ENCODE measurements around the gene ABCC6.

The ABCC6 gene

GRCh38 chr16:16109453-16110110 is 113.7 kb downstream of the ABCC6 start:
- TF ChIP-seq ZNF623 (tag by site-specific recombination; IDR thresholded peaks at IDR 0.05) = peak; percentile 98
- no peak for TF ChIP-seq GLIS1 (tag by site-specific recombination; IDR thresholded peaks at IDR 0.05)
- Histone ChIP-seq H3K4me1 (ENCODE audit: control insufficient read depth, insufficient read depth, low read length) (no peaks in the 10 kb centered on the region), H3K27ac (ENCODE audit: extremely low read depth, low read depth, low read length) (no peak overlapping the region), H3K36me3 (ENCODE audit: control insufficient read depth in 2 of 2, insufficient read depth in 1 of 2, low read length in 2 of 2) (peaks cover 13 to 70% of the 10 kb centered on the region in 2 experiments; a peak in 2 of 3 replicates), H3K9me3 (ENCODE audit: control insufficient read depth, insufficient read depth, low read depth, low read length) (no peaks in the 10 kb centered on the region), H3K4me3 (ENCODE audit: low read depth, low read length) (no peak overlapping the region)
- ChIA-PET CTCF (interaction anchor here (0.9 kb wide), 1 partner anchor 13 kb away, joined by 3 read pairs; no protein-coding TSS in a partner anchor), POLR2A (no interaction called here)

GRCh38 chr16:16108759-16109158 is 114.5 kb downstream of the ABCC6 start:
- ChIA-PET POLR2A (no interaction called here), CTCF (interaction anchor here (0.9 kb wide), 1 partner anchor 12 kb away, joined by 3 read pairs; no protein-coding TSS in a partner anchor)
- TF ChIP-seq ZNF394 (tag by site-specific recombination; IDR thresholded peaks at IDR 0.05; ENCODE audit: borderline replicate concordance) (no peak), ZNF549 (tag by site-specific recombination; IDR thresholded peaks at IDR 0.05) (no peak)
- Histone ChIP-seq H3K27ac (ENCODE audit: extremely low read depth, low read depth, low read length) (no peak overlapping the region), H3K36me3 (ENCODE audit: control insufficient read depth in 2 of 2, insufficient read depth in 1 of 2, low read length in 2 of 2) (peaks cover 13 to 70% of the 10 kb centered on the region in 2 experiments; a peak in 2 of 3 replicates), H3K9me3 (ENCODE audit: control insufficient read depth, insufficient read depth, low read depth, low read length) (no peaks in the 10 kb centered on the region), H3K4me1 (ENCODE audit: control insufficient read depth, insufficient read depth, low read length) (no peaks in the 10 kb centered on the region), H3K4me3 (ENCODE audit: low read depth, low read length) (no peak overlapping the region)

- no peak overlapping the region for H3K4me3 ChIP-seq (ENCODE audit: low read depth, low read length)
- H3K27ac ChIP-seq (ENCODE audit: extremely low read depth, low read depth, low read length) = no peak overlapping the region
- H3K4me1 ChIP-seq (ENCODE audit: control insufficient read depth, insufficient read depth, low read length) = no peaks in the 10 kb centered on the region
- CTCF ChIA-PET = no interaction called here
- no peaks in the 10 kb centered on the region for H3K9me3 ChIP-seq (ENCODE audit: control insufficient read depth, insufficient read depth, low read depth, low read length)
- POLR2A ChIA-PET = no interaction called here
- peaks cover 13 to 68% of the 10 kb centered on the region in 2 experiments; a peak in 2 of 3 replicates for H3K36me3 ChIP-seq (ENCODE audit: control insufficient read depth in 2 of 2, insufficient read depth in 1 of 2, low read length in 2 of 2)
- TF ChIP-seq ZBTB20 (tag by site-specific recombination; IDR thresholded peaks at IDR 0.05) (no peak), CTCF (tag by site-specific recombination; IDR thresholded peaks at IDR 0.05) (no peak), KLF1 (tag by site-specific recombination; IDR thresholded peaks at IDR 0.05) (no peak), ZNF692 (tag by site-specific recombination; IDR thresholded peaks at IDR 0.05) (no peak), IKZF3 (tag by site-specific recombination; IDR thresholded peaks at IDR 0.05) (no peak), PRDM10 (tag by site-specific recombination; IDR thresholded peaks at IDR 0.05) (no peak), ZNF510 (tag by site-specific recombination; IDR thresholded peaks at IDR 0.05; ENCODE audit: insufficient replicate concordance) (no peak), ZNF394 (tag by site-specific recombination; IDR thresholded peaks at IDR 0.05; ENCODE audit: borderline replicate concordance) (no peak), HIC1 (tag by site-specific recombination; IDR thresholded peaks at IDR 0.05) (no peak), ZFHX2 (tag by site-specific recombination; conservative IDR thresholded peaks at IDR 0.05) (no peak), MYNN (tag by site-specific recombination; IDR thresholded peaks at IDR 0.05; ENCODE audit: borderline replicate concordance) (no peak), AEBP2 (tag by site-specific recombination; IDR thresholded peaks at IDR 0.05; ENCODE audit: borderline replicate concordance) (no peak), ZNF169 (tag by site-specific recombination; IDR thresholded peaks at IDR 0.05) (no peak), ZNF211 (tag by site-specific recombination; IDR thresholded peaks at IDR 0.05; ENCODE audit: low read depth) (no peak), FEZF1 (tag by site-specific recombination; IDR thresholded peaks at IDR 0.05) (no peak), ZNF248 (tag by site-specific recombination; IDR thresholded peaks at IDR 0.05) (no peak), ZSCAN16 (tag by site-specific recombination; IDR thresholded peaks at IDR 0.05) (no peak)
Measured at GRCh38 chr16:16107839-16108238, 115.5 kb downstream of the ABCC6 start.
